Esophagus mucosa (tissue), 1 donor: Measurements from ENCODE around the gene STPG3. TPM values are rescaled to one million over a fixed set of nuclear protein-coding genes. Genes with fewer than 3 reads are reported as not detected.
"Not testable (repeated sequence)": the region's sequence is repeated elsewhere in the genome, so short reads cannot be mapped to it uniquely, and the experiment has no call there.

Experiments
- ATAC-seq: fragments of 200-7000 bp; cut with Tn5 transposase; one replicate; pipeline ENCODE4 v1.9.1; 2020
- total RNA-seq: library from RNA; stranded (reverse); gene quantifications from one replicate; pipeline ENCODE4 v1.2.4, GENCODE V29; 2023
- donor health status: DM: yes; HTN: yes; CAD: no.

The STPG3 gene
- total RNA-seq, 1 donor from 2014 or later = not detected

DNA sequence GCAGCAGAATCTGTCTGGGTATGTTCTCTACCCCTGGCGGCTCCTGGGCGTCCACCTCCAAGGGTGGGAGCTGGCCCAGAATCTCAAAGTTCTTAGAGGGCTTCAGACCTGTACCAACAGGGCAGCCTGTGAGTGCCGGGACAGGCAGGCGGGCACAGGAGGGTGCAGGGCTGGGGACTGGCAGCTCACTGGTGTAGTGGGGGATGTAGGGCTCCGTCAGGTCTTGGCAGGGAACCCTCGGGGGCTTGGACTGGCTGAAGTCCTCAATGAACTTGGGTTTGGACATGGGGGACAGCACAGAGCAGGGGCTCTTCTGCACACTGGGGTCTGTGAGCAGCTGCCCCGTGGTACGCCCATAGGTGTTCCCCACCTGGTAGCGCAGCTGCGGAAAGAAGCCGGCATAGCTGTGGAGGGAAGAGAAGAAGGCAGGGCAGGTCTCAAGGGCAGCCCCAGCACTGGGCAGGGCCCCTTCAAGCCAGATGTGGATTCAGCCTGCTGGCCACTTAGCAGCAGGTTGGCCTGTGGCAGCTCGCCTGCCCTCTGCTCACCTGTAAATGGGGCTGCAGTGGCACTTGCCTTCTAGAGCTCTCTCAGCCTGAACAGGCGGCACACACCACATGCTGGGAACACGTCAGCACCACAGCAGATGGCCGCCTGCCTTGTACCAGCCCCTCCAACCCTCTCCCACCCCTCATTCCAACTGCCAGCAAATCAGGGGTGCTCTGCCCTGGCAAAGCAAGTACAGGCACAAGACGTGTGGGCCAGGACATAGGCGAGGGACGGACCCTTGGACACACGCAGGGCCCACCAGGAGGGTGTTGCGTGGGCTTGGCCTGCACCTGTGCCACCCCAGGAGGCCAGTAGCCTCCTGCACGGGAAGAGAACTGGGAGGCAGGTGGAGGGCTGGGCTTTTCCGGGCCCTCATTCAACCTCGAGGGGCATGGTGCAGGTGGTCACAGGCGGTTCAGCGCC, 5.3 kb upstream of the STPG3 start:
- no peak for ATAC-seq

DNA sequence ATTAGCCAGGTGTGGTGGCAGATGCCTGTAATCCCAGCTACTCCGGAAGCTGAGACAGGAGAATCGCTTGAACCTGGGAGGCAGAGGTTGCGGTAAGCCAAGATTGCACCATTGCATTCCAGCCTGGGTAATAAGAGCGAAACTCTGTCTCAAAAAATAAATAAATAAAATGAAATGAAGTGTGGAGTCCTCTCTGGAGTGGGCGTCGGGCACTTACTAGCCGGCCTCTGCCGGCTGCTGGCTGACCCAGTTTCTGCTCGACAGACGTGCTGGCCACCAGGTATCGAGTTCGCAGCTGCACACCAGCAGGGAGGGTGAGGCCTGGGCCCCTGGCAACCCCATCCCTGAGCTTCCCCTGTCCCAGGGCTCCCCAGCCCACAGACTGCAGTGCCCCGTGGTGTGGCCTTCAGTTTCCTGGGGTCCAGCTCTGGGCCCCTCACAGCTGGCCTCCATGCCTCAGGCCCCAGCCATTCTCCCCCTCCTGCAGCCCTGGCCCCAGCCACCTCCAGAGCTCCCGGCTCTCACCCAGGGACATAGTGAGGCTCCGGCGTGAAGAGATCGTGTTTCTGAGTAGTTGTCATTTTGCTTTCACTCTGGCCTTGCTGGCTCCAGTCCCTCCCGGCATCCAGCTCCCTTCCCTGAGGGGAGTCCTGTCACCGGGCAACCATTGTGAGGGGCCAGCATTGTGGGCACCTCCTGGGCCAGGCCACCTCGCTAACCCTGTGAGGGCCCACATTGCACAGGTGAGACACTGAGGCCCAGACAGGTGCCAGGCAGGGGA, 3.8 kb upstream of the STPG3 start:
- no peak for ATAC-seq

DNA sequence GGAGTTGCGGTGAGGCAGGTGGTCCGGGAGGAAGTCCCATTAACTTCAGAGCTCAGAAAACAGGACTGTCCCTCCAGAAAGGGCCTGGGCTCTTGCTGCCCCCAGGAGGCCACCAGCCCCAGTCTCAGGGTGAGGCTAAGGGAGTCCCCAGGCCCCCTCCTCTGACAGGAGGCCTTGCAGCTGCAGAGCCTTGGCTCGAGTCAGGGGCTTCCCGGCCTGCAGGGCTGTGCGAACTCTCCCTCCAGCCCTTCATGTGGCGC, 3.2 kb upstream of the STPG3 start:
- ATAC-seq = no peak

DNA sequence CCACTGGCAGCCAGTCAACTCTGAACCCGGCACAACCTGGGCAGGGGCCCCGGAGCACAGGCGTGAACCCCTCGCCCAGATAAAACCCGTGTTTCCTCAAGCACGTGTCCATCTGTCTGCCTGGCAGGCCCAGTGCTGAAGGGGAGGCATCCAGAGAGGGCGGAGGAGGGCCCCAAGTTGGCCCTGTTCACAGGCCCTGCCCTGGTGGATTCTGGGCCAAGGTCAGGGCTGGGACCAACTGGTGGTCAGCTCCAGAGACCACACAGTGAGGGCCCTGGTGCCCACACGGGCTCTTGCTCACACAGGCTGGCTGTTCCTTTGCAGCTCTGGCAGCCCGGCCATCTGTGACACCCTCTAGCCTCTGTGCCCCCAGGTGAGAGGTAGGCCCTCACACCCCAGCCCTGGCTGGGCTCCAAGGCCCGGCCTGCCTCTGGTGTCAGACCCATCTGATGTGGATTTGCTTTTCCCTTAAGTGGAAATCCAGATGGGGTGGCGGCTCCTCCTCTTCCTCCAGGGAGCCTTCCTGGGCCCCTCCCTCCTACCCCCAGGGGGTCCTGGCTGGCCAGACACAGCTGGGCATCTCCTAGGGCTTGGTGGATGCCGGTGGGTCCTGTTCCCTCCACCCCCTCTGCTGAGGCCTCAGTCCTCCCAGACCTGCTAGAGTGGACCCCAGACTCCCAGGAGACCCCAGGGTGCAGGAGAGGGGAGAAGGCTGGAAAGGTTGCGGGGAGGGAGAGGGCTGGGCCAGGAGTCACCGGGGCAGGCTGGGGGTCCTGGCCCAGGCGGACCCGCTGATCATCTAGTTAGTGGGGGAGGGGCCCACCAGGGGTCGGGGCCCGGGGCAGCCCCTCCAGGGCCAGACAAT, 525 bp upstream of the STPG3 start:
- ATAC-seq = no peak

DNA sequence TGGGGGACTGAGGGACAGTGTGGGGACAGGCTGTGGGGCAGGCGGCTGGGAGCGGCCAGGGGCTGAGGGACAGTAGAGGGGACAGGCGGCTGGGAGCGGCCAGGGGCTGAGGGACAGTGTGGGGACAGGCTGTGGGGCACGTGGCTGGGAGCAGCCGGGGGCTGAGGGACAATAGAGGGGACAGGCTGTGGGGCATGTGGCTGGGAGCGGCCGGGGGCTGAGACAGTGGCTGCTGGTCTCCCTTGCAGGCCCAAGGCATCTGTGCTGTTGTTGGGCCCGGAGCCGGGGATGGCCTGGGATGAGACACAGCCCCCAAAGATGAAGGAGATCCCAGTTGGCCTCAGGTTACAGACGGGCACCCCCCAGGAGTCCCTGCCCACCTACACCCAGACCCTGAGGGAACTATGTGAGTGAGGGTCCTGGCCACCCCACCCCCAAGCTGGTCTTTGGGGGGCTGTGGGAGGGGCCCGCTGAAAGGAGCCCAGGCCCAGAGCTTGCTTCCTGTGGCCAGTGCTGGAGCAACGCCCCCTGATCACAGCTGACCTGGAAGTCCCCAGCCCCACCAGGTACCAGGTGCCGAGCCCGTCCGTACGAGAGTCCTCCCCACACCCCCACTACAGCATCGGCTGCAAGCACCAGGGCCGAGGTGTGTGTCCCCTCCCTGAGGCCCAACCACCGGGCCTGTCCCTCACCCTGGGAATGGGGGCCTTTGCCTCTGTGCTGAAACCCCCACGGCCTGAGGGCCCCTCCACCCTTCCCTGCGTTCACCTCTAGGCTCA, 593 bp downstream of the STPG3 start:
- no peak for ATAC-seq

DNA sequence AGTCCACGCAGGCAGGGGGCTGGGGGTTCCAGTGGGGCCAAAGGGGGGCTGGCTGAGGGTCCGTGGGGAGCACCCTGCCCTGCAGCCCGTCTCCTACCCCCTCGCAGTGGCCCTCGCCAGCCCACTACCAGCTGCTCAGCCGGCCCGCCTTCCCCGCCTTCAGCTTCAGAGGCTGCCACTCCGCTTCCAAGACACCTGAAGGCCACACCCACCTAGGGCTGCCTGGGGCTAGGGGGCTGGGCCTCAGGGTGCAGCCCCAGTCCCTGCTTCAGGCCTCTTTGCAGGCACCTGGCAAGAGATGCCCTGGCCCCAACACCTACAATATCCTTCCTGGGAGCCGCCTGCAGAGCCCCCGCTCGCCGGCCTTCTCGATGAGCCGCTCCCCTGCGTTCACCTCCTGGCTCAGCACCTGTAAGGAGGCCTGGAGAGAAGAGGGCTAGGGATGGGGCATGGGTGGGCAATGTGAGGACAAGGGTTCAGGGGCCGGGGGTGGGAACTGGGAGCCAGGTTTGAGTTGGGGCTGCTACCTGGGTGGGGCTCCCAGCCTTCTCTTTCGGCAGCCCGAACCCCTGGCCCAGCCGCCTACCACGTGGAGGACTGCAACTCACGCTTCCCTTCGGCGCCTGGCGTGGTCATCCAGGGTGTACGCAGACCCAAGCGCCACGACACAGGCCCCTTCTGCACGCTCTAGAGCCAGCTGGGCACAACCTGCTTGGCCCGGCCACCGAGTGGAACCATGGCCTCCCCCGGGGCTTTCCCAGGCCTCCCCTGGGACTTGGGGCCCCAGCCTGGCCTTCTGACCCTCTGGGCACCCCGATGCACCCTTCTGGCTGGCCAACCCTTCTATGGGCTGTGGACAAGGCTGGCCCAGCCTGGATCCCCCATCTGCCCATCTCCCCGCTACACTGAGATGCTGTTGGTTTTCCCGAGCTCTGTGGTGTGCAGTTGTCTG, 1.7 kb downstream of the STPG3 start:
- no peak for ATAC-seq

DNA sequence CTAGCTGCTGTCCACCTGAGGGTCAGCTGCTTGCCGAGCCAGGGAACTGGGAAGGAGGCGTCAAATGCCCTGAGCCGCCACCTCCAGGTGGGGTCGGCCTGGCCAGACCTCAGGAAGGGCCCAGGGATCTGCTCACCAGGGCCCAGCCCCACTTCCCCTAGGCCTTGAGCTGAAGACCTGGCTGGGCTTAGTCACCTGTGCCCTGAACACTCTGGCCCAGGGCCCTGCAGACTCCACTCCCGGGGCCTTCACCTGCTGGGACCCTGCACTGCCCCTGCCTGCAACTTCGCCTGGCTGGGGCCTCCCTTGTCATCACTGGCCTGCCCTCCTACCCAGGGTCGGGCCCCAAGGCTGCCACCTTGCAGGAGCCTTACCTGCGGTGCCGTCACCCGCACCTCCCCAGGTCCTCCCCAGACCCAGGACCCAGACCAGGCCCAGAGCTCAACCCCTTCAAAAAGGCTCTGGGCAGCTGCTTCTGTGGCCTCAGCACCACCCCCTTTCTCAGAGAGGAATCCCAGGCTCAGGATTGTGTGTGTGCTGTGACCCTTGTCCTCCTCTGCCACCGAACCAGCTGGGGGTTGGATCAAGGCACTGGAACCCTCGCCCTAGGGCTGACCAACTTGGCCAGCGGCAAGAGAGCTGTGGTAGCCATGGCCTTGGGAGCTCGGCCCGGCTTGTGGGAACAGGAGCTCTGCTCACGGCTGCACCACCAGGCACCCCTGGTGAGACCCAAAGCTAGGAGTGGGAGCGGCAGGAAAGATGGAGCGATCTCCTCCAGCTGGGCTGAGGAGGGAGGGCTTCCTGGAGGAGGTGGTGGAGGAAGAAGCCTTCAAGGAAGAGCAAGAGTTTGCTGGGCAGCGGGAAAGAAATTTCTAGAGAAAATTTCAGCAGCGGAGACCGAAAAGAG, 2.9 kb downstream of the STPG3 start:
- ATAC-seq = no peak

DNA sequence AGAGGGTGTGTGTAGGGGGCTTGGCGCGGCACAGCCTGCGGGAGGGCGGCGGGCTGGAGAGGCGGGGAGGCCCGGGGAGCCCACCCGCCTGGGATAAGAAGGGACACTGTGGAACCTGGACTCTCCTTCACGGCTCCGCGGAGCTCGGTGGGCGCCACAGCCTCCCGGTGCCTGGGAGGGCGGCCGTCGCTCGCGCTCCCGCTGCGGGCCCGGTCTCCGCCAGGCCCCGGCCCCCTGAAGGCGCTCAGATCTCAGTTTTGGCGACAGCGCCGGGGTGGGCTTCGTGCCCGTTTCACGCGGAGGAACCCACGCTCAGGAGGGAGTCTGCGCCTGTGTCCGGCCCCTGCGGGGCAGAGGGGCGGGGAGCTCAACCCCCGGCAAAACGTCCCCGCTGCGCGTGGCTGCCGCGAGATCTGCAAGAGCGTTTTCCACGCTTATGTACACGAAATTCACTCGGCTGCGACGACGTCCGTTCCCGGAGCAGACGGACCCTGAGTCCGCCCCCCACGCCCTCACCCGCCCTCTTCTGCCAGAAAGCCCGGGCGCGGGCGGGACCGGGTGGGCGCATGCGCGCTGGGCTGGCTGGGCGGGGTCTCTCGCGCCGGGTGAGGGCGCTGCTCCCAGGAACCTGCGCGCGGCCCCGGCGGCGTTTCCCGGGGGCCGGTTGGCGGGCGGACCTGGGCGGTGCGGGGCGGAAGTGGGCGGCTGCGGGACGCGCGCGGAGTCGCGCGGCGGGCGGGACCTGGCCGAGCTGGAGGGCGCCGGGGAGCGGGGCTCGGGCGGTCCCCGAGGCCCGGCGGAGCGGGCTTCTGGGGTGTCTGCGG, 3.8 kb downstream of the STPG3 start, which contains the start of gene NELFB:
NELFB (plus strand) TSS at position 704 of the 824 bp plus-strand sequence.
- ATAC-seq = peak; percentile 83

DNA sequence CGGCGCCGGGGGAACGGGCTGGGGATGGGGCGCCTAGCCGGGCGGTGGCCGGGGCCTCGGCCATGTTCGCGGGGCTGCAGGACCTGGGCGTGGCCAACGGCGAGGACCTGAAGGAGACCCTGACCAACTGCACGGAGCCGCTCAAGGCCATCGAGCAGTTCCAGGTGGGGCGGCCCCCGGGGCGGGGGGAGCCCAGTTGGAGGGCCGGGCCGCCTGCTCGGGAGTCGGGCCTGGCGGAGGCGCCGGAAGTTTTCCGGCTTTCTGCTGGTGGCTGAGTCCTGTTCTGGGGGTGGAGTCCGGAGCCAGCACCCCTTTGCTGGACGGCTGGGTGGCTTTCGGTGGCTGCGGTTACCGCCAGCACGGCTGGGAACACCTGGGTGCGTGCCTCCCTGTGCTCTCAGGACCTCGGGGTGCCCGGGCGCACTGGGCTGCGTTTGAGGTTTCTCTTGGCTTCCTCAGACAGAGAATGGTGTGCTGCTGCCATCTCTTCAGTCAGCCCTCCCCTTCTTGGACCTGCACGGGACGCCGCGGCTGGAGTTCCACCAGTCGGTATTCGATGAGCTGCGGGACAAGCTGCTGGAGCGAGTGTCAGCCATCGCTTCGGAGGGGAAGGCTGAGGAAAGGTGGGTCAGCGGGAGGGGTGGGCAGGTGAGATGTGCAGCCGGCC, 4.5 kb downstream of the STPG3 start:
- peak; percentile 12 for ATAC-seq

DNA sequence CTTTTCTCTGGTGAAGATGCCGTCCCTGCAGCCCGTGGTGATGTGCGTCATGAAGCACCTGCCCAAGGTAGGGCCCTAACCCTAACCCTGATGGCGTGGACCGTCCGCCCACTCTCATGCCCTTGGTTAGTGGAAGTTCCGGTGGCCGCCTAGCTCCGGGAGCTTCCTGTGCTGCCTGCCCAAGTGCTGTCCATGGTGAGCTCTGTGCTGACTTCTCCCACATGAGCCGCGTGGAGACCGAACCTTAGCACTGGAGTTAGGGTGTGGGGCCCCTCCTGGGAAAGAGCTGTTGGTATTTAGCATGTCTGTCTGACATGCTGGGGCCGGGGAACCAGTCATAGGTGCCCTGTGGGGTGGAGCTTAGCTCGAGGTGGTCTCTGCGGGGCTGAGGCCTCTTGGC, 5.3 kb downstream of the STPG3 start:
- no peak for ATAC-seq

DNA sequence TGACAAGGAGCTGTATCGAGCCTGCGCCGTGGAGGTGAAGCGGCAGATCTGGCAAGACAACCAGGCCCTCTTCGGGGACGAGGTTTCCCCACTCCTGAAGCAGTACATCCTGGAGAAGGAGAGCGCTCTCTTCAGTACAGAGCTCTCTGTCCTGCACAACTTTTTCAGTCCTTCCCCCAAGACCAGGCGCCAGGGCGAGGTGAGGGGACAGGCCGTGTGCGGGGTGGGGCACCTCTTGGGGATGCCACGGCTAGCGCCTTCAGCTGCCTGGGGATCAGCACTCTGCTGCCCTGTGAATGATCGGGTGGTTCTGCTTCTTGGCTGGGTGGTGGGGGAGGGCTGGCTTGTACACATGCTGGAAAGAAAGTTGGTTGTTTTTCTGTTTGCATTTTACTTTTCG, 5.8 kb downstream of the STPG3 start:
- ATAC-seq = no peak

DNA sequence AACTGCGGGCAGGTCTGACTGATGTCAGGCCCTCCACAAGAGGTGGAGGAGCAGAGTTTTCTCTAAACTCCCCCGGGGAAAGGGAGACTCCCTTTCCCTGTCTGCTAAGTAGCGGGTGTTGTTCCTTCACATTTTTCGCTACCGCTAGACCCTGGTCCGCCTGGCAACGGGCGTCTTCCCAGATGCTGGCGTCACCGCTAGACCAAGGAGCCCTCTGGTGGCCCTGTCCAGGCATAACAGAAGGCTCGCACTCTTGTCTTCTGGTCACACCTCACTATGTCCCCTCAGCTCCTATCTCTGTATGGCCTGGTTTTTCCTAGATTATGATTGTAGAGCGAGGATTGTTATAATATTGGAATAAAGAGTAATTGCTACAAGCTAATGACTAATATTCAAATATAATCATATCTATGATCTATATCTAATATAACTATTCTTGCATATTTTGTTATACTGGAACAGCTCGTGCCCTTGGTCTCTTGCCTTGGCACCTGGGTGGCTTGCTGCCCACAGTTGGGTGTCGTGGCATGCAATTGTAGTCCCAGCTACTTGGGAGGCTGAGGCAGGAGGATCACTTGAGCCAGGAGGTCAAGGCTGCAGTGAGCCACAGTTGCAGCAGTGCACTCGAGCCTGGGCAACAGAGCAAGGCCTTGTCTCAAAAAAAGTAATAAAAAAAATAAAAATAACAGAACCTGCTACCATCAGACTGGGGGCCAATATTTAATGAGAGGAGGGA, 11.3 kb downstream of the STPG3 start:
- not testable (repeated sequence) for ATAC-seq

DNA sequence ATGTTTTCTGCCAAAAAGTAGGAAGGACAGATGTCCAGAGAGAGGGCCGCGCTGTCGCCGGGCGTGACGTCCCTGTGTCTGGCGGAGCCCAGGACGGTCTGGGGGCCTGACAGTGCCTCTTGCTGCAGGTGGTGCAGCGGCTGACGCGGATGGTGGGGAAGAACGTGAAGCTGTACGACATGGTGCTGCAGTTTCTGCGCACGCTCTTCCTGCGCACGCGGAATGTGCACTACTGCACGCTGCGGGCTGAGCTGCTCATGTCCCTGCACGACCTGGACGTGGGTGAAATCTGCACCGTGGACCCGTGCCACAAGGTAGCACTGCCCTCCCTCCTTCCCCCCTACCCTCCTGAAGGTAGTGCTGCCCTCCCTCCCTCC, 11.8 kb downstream of the STPG3 start:
- ATAC-seq = no peak

DNA sequence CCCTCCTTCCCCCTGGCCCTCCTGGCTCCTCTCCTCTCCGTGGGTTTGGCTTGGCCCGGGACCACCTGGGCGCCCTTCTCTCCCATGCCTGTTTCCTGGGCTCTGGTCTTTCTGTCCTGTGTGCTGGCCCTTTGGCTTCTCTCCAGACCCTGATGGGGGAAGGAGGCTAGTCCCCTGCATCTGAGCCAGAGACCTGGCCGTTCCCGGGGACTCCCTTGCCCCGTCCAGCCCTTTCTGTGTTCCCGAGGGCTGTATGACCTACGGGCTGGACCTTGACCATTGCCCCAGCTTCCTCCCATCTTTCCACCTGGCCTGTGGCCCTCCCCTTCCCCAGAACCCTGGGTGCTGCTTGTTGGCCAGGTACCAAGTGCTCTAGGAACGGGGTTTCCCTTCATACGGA, 12.4 kb downstream of the STPG3 start:
- no peak for ATAC-seq

DNA sequence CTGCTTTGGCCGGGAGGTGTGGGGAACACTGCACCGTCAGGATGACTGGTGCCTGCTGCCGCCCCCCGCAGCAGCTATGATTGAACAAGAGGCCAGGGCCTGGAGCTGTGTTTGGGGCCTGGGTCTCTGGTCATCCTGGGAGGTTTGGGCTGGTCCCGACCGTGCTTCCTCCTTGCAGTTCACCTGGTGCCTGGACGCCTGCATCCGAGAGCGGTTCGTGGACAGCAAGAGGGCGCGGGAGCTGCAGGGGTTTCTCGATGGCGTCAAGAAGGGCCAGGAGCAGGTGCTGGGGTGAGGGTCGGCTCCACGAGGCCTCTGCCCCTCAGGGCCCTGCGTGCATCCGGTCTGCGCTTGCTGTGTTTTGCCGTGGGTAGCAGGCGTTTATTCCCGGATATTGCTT, 13.0 kb downstream of the STPG3 start:
- ATAC-seq = no peak

DNA sequence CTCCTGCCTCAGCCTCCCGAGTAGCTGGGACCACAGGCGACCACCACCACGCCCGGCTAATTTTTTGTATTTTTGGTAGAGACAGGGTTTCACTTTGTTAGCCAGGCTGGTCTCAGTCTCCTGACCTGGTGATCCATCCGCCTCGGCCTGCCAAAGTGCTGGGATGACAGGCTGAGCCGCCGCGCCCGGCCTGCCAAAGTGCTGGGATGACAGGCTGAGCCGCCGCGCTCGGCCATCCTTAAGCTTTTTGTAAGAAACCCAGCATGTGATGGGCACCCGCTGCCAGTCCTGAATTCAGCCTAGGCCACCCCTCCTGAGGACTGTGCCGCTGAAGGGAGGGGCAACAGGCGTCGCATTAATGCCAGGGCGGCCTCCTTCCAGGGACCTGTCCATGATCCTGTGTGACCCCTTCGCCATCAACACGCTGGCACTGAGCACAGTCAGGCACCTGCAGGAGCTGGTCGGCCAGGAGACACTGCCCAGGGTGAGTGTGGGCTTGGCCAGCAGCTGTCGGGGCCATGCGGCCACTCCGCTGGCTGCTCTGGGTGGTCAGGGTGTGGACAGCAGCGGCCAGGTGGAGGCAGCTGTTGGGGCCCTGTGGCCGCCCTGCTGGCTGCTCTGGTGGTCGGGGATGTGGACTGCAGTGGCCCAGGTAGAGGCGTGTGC, 14.5 kb downstream of the STPG3 start:
- no peak for ATAC-seq

DNA sequence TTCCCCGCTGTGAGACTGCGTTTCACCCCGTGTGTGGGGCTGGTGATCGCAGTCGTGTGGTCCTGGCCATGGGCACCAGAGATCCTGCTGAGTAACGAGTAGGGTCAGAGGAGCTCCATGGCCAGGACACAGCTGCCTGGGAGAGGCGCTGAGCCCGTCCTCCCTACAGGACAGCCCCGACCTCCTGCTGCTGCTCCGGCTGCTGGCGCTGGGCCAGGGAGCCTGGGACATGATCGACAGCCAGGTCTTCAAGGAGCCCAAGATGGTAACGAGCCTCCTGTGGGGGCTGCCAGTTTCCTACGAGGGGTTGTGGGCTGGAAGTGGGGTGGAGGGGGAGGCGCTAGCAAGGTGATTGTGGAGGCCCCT, 15.1 kb downstream of the STPG3 start:
- no peak for ATAC-seq
